Panc1 (cell line): Measurements from ENCODE around the gene PTPRCAP. TPM values are rescaled to one million over a fixed set of nuclear protein-coding genes. Genes with fewer than 3 reads are reported as not detected.

ENCODE experiments used
- ATAC-seq: fragments of 200-7000 bp; cut with Tn5 transposase; 2 replicates; pipeline ENCODE4 v1.9.1; 2020; ENCODE audit warnings: mild to moderate bottlenecking, moderate library complexity
- Bru-seq: library from RNA; stranded (reverse); fragments of 400-500 nt; gene quantifications from one replicate; lab custom pipeline; 2021; lab: Mats Ljungman, UMichigan
- BruChase-seq, 2 experiments: library from RNA; stranded (reverse); fragments of 400-500 nt; gene quantifications; one replicate each; lab custom pipeline; 2021; lab: Mats Ljungman, UMichigan
- BruUV-seq: library from RNA; stranded (reverse); fragments of 400-500 nt; replicated peaks from 2 replicates; lab custom pipeline; 2021; lab: Mats Ljungman, UMichigan
- CTCF ChIA-PET: fragments of 300-600 bp; sonication (Branson Sonifier 250); formaldehyde crosslinking; loops from one replicate; lab custom pipeline; 2022; ENCODE audit warnings: antibody characterized with exemption; lab: Charles Lee
- POLR2A ChIA-PET: fragments of 300-600 bp; sonication (Branson Sonifier 250); formaldehyde crosslinking; loops from one replicate; lab custom pipeline; 2022; ENCODE audit warnings: antibody characterized with exemption; lab: Charles Lee
- DNase-seq: peaks from one replicate; pipeline ENCODE4 v3.0.0-alpha.2; 2010; ENCODE audit warnings: low read depth, low spot score
- H3K27ac ChIP-seq: 2 replicates; pipeline ENCODE4 v1.5.1; 2011; ENCODE audit warnings: mild to moderate bottlenecking, low read length, inconsistent platforms
- H3K27me3 ChIP-seq: fragments of 200-500 bp; sonication (Bioruptor generic); 2 replicates; pipeline ENCODE4 v1.6.0; 2014; ENCODE audit warnings: low read length, inconsistent platforms; ENCODE audit not compliant: control insufficient read depth, insufficient read depth
- H3K36me3 ChIP-seq: fragments of 200-500 bp; sonication (Bioruptor generic); 2 replicates; pipeline ENCODE4 v1.5.1; 2014; ENCODE audit warnings: inconsistent platforms, mild to moderate bottlenecking, low read length, moderate library complexity; ENCODE audit not compliant: control insufficient read depth, insufficient read depth
- H3K4me1 ChIP-seq: 2 replicates; pipeline ENCODE4 v1.5.1; 2011; ENCODE audit warnings: inconsistent platforms, mild to moderate bottlenecking, low read length, moderate library complexity; ENCODE audit not compliant: control insufficient read depth, insufficient read depth
- H3K4me3 ChIP-seq, 2 experiments: 2 replicates each; pipeline ENCODE4 v1.5.1; 2011 to 2012; ENCODE audit warnings: low read depth in 2 of 2, low read length in 2 of 2, mild to moderate bottlenecking in 2 of 2, inconsistent platforms in 1 of 2, moderate library complexity in 1 of 2
- H3K9me3 ChIP-seq: fragments of 200-500 bp; sonication (Bioruptor generic); 2 replicates; pipeline ENCODE4 v1.5.1; 2014; ENCODE audit warnings: low read depth, mild to moderate bottlenecking, inconsistent platforms, low read length, moderate library complexity; ENCODE audit not compliant: control insufficient read depth, insufficient read depth
- POLR2AphosphoS5 ChIP-seq: IDR thresholded peaks from 2 replicates; pipeline ENCODE4 v1.6.1; 2012; ENCODE audit warnings: mild to moderate bottlenecking, low read depth, low read length, moderate library complexity
- SIN3A ChIP-seq: IDR thresholded peaks from 2 replicates; pipeline ENCODE4 v1.6.1; 2012; ENCODE audit warnings: low read depth, mild to moderate bottlenecking, low read length, moderate library complexity, borderline replicate concordance; ENCODE audit not compliant: insufficient read depth
- TCF7L2 ChIP-seq: IDR thresholded peaks from 2 replicates; pipeline ENCODE4 v1.6.1; 2011; ENCODE audit warnings: mild to moderate bottlenecking, low read depth, low read length, inconsistent platforms
- in situ Hi-C: cut with HindIII; loops from 2 replicates; pipeline ENCODE4 v1.10.0; 2016; ENCODE audit warnings: low sequenced_read_pairs, low pct_unique_long_range_greater_than_20kb
- intact Hi-C: fragments of 100-400 bp; cut with micrococcal nuclease; formaldehyde crosslinking; loops from one replicate; pipeline ENCODE4 v1.10.0; 2022; ENCODE audit not compliant: unreplicated experiment
- long read RNA-seq: library from polyadenylated mRNA; unstranded; transcript quantifications from one replicate; pipeline ENCODE4 v2.0.0, GENCODE V29; 2021; ENCODE audit not compliant: unreplicated experiment
- polyA plus RNA-seq: library from polyadenylated mRNA; unstranded; fragments of >200 nt; gene quantifications from one replicate; pipeline ENCODE4 v1.2.1, GENCODE V29; 2012; ENCODE audit warnings: missing spikeins; ENCODE audit not compliant: insufficient read length
- total RNA-seq: library from RNA; stranded (reverse); gene quantifications from one replicate; pipeline ENCODE4 v1.2.1, GENCODE V29; 2021; ENCODE audit not compliant: unreplicated experiment
- TF ChIP-seq, protein P1 (sequence below), 2 experiments: IDR thresholded peaks; 2 replicates each; pipeline ENCODE4 v1.6.1; 2011 to 2012; ENCODE audit warnings: low read depth in 2 of 2, control low read depth in 1 of 2, low read length in 1 of 2, mild to moderate bottlenecking in 1 of 2, moderate library complexity in 1 of 2; ENCODE audit not compliant: insufficient read depth in 1 of 2
- TF ChIP-seq, protein P2 (sequence below): fragments of 450-650 bp; IDR thresholded peaks from 2 replicates; pipeline ENCODE4 v1.5.1; 2017; ENCODE audit warnings: mild to moderate bottlenecking

Gene PTPRCAP, protein sequence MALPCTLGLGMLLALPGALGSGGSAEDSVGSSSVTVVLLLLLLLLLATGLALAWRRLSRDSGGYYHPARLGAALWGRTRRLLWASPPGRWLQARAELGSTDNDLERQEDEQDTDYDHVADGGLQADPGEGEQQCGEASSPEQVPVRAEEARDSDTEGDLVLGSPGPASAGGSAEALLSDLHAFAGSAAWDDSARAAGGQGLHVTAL
- total RNA-seq (0.82 TPM), Bru-seq, nascent RNA (percentile 39 among the genes with signal in this experiment), BruChase-seq, experiment 1, labeled RNA remaining after a 2-hour chase (percentile 47 among the genes with signal in this experiment), BruChase-seq, experiment 2, labeled RNA remaining after a 6-hour chase (percentile 50 among the genes with signal in this experiment)
- polyA plus RNA-seq: 2.0 TPM
- long read RNA-seq, partial matches to known transcripts: 2 of 2 reads
- long read RNA-seq, other reads (novel, unspliced or antisense): 0 of 2 reads

DNA sequence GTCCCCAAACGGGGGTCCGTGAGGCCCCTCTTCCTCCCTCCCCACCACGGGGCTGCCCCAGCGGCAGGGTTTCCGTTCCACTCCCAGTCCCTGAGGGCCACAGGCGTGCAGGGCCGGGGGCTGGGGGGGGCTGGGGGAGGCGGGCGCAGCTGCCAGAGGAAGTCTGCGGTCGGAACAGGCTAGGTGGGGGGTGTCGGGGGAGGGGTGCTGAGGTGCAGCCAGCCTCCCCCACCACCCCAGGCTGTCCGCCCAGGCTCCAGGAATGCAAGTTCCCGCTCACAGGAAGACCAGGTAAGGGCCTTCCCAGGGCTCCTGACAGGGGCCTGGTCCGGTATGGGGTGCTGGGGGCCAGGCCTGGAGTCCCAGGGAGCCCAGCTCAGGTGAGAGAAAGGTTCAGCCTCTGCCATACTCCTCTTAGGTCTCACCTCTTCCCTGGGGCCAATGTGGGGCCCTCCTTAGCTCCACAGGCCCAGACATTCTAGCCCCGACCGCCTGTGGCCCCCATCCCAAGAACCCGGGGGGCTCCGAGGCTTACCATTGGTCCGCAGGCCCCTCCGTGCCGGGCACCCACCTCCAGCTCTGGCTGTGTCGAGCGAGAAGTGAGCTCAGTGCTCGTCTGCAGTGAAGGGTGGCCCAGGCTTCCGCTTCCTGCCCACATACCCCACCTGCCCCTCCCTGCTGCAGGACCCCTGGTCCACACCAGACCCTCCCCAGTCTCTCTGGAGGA is at the start of gene PTPRCAP:
Gene PTPRCAP (minus strand): TSS at position 601 of the 727 bp plus-strand sequence. CDS start 63 bp downstream, at position 538.
- Histone ChIP-seq H3K27ac (peak within 1 kb of the TSS; percentile 40), H3K36me3 (peaks cover 2% of the 10 kb centered on the region; the same call in 1 of the 2 replicates), H3K9me3 (no peaks in the 10 kb centered on the region), H3K4me3 (no peak within 1 kb of the TSS), H3K4me1 (peaks cover 75% of the 10 kb centered on the region), H3K27me3 (no peaks in the 10 kb centered on the region)
- ChIA-PET POLR2A (interaction anchor here (0.6 kb wide), 1 partner anchor 29 kb away, joined by 3 read pairs; no protein-coding TSS in a partner anchor), CTCF (interaction anchor here (0.5 to 0.8 kb wide), 4 partner anchors 31 to 69 kb away, joined by 3 to 5 read pairs (median 4); no protein-coding TSS in a partner anchor)
- ATAC-seq: no peak
- DNase-seq: no peak
- TF ChIP-seq, protein P1, sequence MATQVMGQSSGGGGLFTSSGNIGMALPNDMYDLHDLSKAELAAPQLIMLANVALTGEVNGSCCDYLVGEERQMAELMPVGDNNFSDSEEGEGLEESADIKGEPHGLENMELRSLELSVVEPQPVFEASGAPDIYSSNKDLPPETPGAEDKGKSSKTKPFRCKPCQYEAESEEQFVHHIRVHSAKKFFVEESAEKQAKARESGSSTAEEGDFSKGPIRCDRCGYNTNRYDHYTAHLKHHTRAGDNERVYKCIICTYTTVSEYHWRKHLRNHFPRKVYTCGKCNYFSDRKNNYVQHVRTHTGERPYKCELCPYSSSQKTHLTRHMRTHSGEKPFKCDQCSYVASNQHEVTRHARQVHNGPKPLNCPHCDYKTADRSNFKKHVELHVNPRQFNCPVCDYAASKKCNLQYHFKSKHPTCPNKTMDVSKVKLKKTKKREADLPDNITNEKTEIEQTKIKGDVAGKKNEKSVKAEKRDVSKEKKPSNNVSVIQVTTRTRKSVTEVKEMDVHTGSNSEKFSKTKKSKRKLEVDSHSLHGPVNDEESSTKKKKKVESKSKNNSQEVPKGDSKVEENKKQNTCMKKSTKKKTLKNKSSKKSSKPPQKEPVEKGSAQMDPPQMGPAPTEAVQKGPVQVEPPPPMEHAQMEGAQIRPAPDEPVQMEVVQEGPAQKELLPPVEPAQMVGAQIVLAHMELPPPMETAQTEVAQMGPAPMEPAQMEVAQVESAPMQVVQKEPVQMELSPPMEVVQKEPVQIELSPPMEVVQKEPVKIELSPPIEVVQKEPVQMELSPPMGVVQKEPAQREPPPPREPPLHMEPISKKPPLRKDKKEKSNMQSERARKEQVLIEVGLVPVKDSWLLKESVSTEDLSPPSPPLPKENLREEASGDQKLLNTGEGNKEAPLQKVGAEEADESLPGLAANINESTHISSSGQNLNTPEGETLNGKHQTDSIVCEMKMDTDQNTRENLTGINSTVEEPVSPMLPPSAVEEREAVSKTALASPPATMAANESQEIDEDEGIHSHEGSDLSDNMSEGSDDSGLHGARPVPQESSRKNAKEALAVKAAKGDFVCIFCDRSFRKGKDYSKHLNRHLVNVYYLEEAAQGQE (IDR thresholded peaks at IDR 0.05; ENCODE audit: insufficient read depth in 1 of 2, low read depth in 2 of 2, low read length in 1 of 2): no peak
- TF ChIP-seq, protein P2, sequence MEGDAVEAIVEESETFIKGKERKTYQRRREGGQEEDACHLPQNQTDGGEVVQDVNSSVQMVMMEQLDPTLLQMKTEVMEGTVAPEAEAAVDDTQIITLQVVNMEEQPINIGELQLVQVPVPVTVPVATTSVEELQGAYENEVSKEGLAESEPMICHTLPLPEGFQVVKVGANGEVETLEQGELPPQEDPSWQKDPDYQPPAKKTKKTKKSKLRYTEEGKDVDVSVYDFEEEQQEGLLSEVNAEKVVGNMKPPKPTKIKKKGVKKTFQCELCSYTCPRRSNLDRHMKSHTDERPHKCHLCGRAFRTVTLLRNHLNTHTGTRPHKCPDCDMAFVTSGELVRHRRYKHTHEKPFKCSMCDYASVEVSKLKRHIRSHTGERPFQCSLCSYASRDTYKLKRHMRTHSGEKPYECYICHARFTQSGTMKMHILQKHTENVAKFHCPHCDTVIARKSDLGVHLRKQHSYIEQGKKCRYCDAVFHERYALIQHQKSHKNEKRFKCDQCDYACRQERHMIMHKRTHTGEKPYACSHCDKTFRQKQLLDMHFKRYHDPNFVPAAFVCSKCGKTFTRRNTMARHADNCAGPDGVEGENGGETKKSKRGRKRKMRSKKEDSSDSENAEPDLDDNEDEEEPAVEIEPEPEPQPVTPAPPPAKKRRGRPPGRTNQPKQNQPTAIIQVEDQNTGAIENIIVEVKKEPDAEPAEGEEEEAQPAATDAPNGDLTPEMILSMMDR: no peak
- no peak for TF ChIP-seq SIN3A
- TF ChIP-seq POLR2AphosphoS5: 0 out of 2 replicates have a peak, but pooled peaks have one; percentile 41
- no peak for TF ChIP-seq TCF7L2
- intact Hi-C loops: no loop called here
- in situ Hi-C loops: no loop called here
- BruUV-seq: no TSS peak

DNA sequence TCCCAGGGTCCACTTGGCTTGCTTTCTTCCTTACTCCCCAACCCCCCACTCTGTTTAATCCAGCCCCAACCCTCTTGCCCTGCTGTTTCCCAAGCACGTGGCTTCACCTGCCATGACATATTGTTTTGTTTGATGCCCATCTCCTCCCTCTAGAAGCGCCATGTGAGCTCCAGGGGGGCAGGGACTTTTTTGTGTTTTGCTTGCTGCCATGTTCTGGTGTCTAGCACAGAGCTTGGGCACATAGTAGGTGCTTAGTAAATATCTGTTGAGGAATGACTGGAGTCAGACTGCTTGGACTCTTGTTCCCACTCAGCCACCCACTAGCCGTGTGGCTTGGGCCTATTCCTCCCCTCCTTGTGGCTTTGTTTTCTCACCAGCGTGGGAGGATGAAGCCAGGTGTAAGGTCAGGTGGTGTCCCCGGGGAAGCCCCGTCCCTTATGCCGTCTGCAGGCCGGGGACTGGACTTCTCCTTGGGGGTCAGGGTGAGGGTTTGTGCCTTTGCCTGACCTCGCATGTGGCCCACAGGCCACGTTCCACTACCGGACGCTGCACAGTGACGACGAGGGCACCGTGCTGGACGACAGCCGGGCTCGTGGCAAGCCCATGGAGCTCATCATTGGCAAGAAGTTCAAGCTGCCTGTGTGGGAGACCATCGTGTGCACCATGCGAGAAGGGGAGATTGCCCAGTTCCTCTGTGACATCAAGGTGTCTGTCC is 49.2 kb upstream of the PTPRCAP start:
- Histone ChIP-seq H3K4me3 (no peak overlapping the region), H3K4me1 (peaks cover 15% of the 10 kb centered on the region; the same call in 1 of the 2 replicates), H3K9me3 (no peaks in the 10 kb centered on the region), H3K27ac (no peak overlapping the region), H3K27me3 (no peaks in the 10 kb centered on the region), H3K36me3 (no peaks in the 10 kb centered on the region)
- CTCF ChIA-PET: no interaction called here
- TF ChIP-seq POLR2AphosphoS5 (no peak), TCF7L2 (no peak), SIN3A (no peak)
- TF ChIP-seq, protein P1 (IDR thresholded peaks at IDR 0.05; ENCODE audit: insufficient read depth in 1 of 2, low read depth in 2 of 2, low read length in 1 of 2): no peak
- TF ChIP-seq, protein P2: no peak
- no TSS peak for BruUV-seq
- ATAC-seq (no peak), DNase-seq (no peak)
- intact Hi-C loops: no loop called here
- POLR2A ChIA-PET: interaction anchor here (0.6 kb wide), 1 partner anchor 186 kb away, joined by 7 read pairs; no protein-coding TSS in a partner anchor
- in situ Hi-C loops: no loop called here
